ENCODE measurements around the gene DDX17. TPM values are rescaled to one million over a fixed set of nuclear protein-coding genes. Genes with fewer than 3 reads are reported as not detected.

The DDX17 gene
- total and polyA plus RNA-seq, 11 donors = 133 to 202 (median 166) TPM

- TF ChIP-seq POLR2A (IDR thresholded peaks at IDR 0.05) (no peak), CTCF (IDR thresholded peaks at IDR 0.05) (no peak)
- intact Hi-C loops (cut with DNase I) = no loop called here
- H3K9me3 ChIP-seq = peaks cover 0 to 23% (median 0%) of the 10 kb centered on the region in 12 donors
- WGBS, 4 donors = 90 to 93% (median 92%) methylated on average over 2 of the region's 2 CpGs
- ATAC-seq (no peak), DNase-seq (no peak)
- peaks cover 0 to 38% (median 0%) of the 10 kb centered on the region in 9 donors for H3K27me3 ChIP-seq
- no peak overlapping the region for H3K4me3 ChIP-seq
- no peaks in the 10 kb centered on the region for H3K4me1 ChIP-seq
- H3K36me3 ChIP-seq = no peaks in the 10 kb centered on the region
- H3K27ac ChIP-seq = no peak overlapping the region
These were observed 34.6 kb upstream of the DDX17 start for GRCh38 chr22:38540701-38541100.

- H3K9me3 ChIP-seq = no peaks in the 10 kb centered on the region
- no peak overlapping the region for H3K27ac ChIP-seq
- ATAC-seq = no peak
- H3K4me3 ChIP-seq = no peak overlapping the region
- no peak for TF ChIP-seq CTCF (IDR thresholded peaks at IDR 0.05)
- TF ChIP-seq POLR2A (IDR thresholded peaks at IDR 0.05) = no peak
- H3K4me1 ChIP-seq = peaks cover 0 to 9% (median 0%) of the 10 kb centered on the region in 12 donors
- DNase-seq = no peak
- H3K36me3 ChIP-seq = no peaks in the 10 kb centered on the region
- WGBS, 4 donors = 90 to 93% (median 91%) methylated on average over 4 of the region's 4 CpGs
- intact Hi-C loops (cut with DNase I) = no loop called here
- H3K27me3 ChIP-seq = peaks cover 0 to 40% (median 0%) of the 10 kb centered on the region in 9 donors
These were observed 25.3 kb upstream of the DDX17 start for GRCh38 chr22:38531251-38531938.

- ATAC-seq = no peak
- Histone ChIP-seq H3K36me3 (no peaks in the 10 kb centered on the region), H3K4me1 (no peaks in the 10 kb centered on the region), H3K27ac (no peak overlapping the region), H3K9me3 (no peaks in the 10 kb centered on the region), H3K27me3 (peaks cover 0 to 28% (median 0%) of the 10 kb centered on the region in 9 donors), H3K4me3 (no peak overlapping the region)
- WGBS, 4 donors = 77 to 90% (median 85%) methylated on average over 3 of the region's 3 CpGs
- intact Hi-C loops (cut with DNase I) = no loop called here
- no peak for DNase-seq
- no peak for TF ChIP-seq CTCF (IDR thresholded peaks at IDR 0.05)
- TF ChIP-seq POLR2A (IDR thresholded peaks at IDR 0.05) = no peak
These were observed 18.3 kb upstream of the DDX17 start for GRCh38 chr22:38524429-38524828.

- intact Hi-C loops (cut with DNase I) = no loop called here
- DNase-seq (no peak), ATAC-seq (no peak)
- 92 to 95% (median 94%) methylated on average over 5 of the region's 5 CpGs for WGBS, 4 donors
- Histone ChIP-seq H3K27me3 (peaks cover 0 to 28% (median 0%) of the 10 kb centered on the region in 9 donors), H3K9me3 (no peaks in the 10 kb centered on the region), H3K36me3 (no peaks in the 10 kb centered on the region), H3K4me1 (no peaks in the 10 kb centered on the region), H3K4me3 (no peak overlapping the region), H3K27ac (no peak overlapping the region)
- TF ChIP-seq CTCF (IDR thresholded peaks at IDR 0.05) (no peak), POLR2A (IDR thresholded peaks at IDR 0.05) (no peak)
These were observed 17.4 kb upstream of the DDX17 start for GRCh38 chr22:38523479-38523878.

Measured in heart left ventricle (tissue), 16 donors.